Transverse colon (tissue), 4 donors: ENCODE measurements around the gene MAST4. TPM values are rescaled to one million over a fixed set of nuclear protein-coding genes. Genes with fewer than 3 reads are reported as not detected.

Source experiments
- DNase-seq: peaks from one replicate; pipeline ENCODE4 v3.0.0-alpha.2; 2019
- H3K27ac ChIP-seq, 4 donors: fragments of 200-600 bp; sonication (generic); 2 replicates each; pipeline ENCODE4 v1.5.1; 2016 to 2018; ENCODE audit warnings: inconsistent platforms in 4 of 4
- H3K27me3 ChIP-seq: fragments of 200-600 bp; sonication (generic); 2 replicates; pipeline ENCODE4 v1.5.1; 2017; ENCODE audit warnings: inconsistent platforms
- H3K36me3 ChIP-seq, 4 donors: fragments of 200-600 bp; sonication (generic); 2 replicates each; pipeline ENCODE4 v1.5.1; 2017 to 2019; ENCODE audit warnings: inconsistent platforms in 4 of 4
- H3K4me1 ChIP-seq, 4 donors: fragments of 200-600 bp; sonication (generic); 2 replicates each; pipeline ENCODE4 v1.5.1; 2017 to 2020; ENCODE audit warnings: inconsistent platforms in 4 of 4
- H3K4me3 ChIP-seq, 4 donors: fragments of 200-600 bp; sonication (generic); 1 replicate in 1 of 4; 2 replicates in 3 of 4; pipeline versions ENCODE4 v1.5.1 to v1.6.1; 2017 to 2019; ENCODE audit warnings: inconsistent platforms in 4 of 4
- H3K9me3 ChIP-seq, 2 donors: fragments of 200-600 bp; sonication (generic); 2 replicates each; pipeline ENCODE4 v1.5.1; 2017 to 2019; ENCODE audit warnings: inconsistent platforms in 2 of 2
- EP300 ChIP-seq: sonication (generic); formaldehyde crosslinking; IDR thresholded peaks from one replicate; pipeline ENCODE4 v1.6.1; 2017; ENCODE audit warnings: antibody characterized with exemption, low read depth
- POLR2A ChIP-seq: fragments of 450-650 bp; IDR thresholded peaks from one replicate; pipeline ENCODE4 v1.6.1; 2016; ENCODE audit warnings: antibody characterized with exemption, mild to moderate bottlenecking, moderate library complexity
- POLR2AphosphoS5 ChIP-seq, 3 donors: sonication (generic); formaldehyde crosslinking; IDR thresholded peaks; one replicate each; pipeline ENCODE4 v1.6.1; 2016; ENCODE audit warnings: antibody characterized with exemption in 3 of 3
- WGBS, 2 donors: methylation state at CpG; one replicate each; pipeline ENCODE4 v1.1.5; 2018; ENCODE audit warnings: low coverage in 1 of 2; 5-methylcytosine and 5-hydroxymethylcytosine counted together
- in situ Hi-C, 4 donors: fragments of 200-750 bp; cut with MboI; loops; one replicate each; pipeline versions ENCODE4 v1.15.0 to v1.15.1; 2017; ENCODE audit warnings: low sequenced_read_pairs in 3 of 4, low pct_ligation_motif_present in 1 of 4, low pct_unique_long_range_greater_than_20kb in 1 of 4
- intact Hi-C: fragments of 100-400 bp; cut with DNase I; formaldehyde crosslinking; loops from one replicate; pipeline ENCODE4 v1.15.1; 2023; ENCODE audit warnings: low total_unique reads
- total RNA-seq, 4 donors: library from RNA; depleted of rRNA; stranded (reverse); fragments of >200 nt; gene quantifications; one replicate each; pipeline ENCODE4 v1.1.0, GENCODE V29; 2016
- TF ChIP-seq, protein P1 (sequence below), 5 experiments: fragments of 200-600 bp in 3 of 5; fragments of 450-650 bp in 2 of 5; sonication (generic) in 3 of 5; IDR thresholded peaks; 1 replicate in 2 of 5; 2 replicates in 3 of 5; pipeline ENCODE4 v1.5.1; 2016 to 2017; ENCODE audit warnings: antibody characterized with exemption in 5 of 5, inconsistent platforms in 3 of 5, mild to moderate bottlenecking in 2 of 5, moderate library complexity in 1 of 5

MAST4 gene
- total RNA-seq, 4 donors from 2014 or later, result 20.3 to 46.8 (median 35.4) TPM

DNA sequence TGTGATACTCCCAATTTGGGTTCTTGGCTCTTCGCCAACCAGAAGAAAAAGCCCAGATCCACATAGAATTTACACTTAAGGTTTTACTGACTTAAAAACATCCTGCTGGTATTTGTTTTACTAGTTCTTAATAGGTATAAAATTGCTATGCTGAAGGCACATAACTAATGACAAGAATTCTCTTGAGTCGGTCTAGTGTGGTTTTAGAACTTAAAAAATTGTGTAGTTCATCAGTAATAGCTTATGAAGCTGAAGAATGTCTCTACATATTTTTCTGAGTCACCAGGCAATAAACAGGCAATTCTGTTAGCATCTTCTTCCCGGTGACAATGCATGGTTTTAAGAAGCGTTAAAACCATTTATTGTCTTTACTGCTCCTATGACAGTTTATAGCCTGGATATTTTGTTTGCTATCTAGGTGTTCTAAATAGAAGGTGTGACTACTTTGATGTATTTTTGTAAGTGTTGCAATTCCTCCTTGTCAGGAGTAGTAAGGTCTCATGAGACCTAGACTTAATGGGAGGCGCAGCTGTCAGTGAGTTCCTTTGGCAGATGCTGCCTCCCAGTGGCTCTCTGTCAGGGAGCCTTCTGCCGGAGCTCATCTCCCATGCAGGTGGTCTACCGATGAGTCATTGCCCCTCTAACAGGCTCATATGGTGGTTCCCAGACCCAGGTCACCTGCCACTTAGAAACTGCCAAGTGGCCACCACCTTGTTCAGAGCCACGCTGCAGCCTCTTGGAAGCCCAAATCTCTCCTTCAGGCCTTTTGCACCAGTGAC, 173.8 kb downstream of the MAST4 start:
- intact Hi-C loops, result no loop called here
- in situ Hi-C loops, result loop anchor here in 3 of 4 donors (10.0 kb wide), 2 partner anchors 455 to 465 kb away; no protein-coding TSS in a partner anchor
- WGBS, 2 donors, result 43 to 44% methylated on average over 4 to 8 of the region's 8 CpGs

DNA sequence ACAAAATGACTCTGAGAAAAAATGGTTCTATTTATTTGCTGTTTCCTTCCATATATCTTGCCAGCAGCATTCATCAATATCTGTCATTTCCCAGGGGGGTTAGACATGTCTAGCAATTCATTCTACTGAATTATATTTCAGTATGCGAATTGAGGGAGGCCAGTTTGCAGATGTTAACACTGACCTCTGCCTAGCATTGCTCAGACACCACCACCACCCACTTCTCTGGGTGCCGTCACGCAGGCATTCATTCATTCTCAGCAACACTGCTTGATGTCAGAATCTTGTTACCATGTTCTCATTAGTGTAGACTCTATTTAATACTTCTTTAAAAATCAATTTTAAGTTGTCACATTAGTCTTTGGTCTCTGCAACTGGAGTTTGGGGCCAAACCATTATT, 181.7 kb downstream of the MAST4 start:
- H3K27me3 ChIP-seq, result no peaks in the 10 kb centered on the region
- no peaks in the 10 kb centered on the region for H3K9me3 ChIP-seq
- no peak overlapping the region for H3K27ac ChIP-seq
- TF ChIP-seq, protein P1, sequence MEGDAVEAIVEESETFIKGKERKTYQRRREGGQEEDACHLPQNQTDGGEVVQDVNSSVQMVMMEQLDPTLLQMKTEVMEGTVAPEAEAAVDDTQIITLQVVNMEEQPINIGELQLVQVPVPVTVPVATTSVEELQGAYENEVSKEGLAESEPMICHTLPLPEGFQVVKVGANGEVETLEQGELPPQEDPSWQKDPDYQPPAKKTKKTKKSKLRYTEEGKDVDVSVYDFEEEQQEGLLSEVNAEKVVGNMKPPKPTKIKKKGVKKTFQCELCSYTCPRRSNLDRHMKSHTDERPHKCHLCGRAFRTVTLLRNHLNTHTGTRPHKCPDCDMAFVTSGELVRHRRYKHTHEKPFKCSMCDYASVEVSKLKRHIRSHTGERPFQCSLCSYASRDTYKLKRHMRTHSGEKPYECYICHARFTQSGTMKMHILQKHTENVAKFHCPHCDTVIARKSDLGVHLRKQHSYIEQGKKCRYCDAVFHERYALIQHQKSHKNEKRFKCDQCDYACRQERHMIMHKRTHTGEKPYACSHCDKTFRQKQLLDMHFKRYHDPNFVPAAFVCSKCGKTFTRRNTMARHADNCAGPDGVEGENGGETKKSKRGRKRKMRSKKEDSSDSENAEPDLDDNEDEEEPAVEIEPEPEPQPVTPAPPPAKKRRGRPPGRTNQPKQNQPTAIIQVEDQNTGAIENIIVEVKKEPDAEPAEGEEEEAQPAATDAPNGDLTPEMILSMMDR (IDR thresholded peaks at IDR 0.05), result no peak
- no peak for TF ChIP-seq POLR2A
- no peak for TF ChIP-seq POLR2AphosphoS5 (IDR thresholded peaks at IDR 0.05)
- TF ChIP-seq EP300, result no peak
- intact Hi-C loops, result no loop called here
- no peak for DNase-seq
- H3K36me3 ChIP-seq, result no peaks in the 10 kb centered on the region
- H3K4me1 ChIP-seq, result no peaks in the 10 kb centered on the region
- in situ Hi-C loops, result no loop called here
- 93 to 94% methylated on average over 3 of the region's 3 CpGs for WGBS, 2 donors
- H3K4me3 ChIP-seq, result no peak overlapping the region

More for the DNA sequence above, 173.8 kb downstream of the MAST4 start:
- H3K9me3 ChIP-seq, result no peaks in the 10 kb centered on the region
- H3K27me3 ChIP-seq, result no peaks in the 10 kb centered on the region
- DNase-seq, result peak; percentile 8
- H3K27ac ChIP-seq, result no peak overlapping the region
- TF ChIP-seq POLR2AphosphoS5 (IDR thresholded peaks at IDR 0.05), result no peak
- TF ChIP-seq, protein P1 (IDR thresholded peaks at IDR 0.05), result no peak
- H3K4me1 ChIP-seq, result no peaks in the 10 kb centered on the region
- H3K4me3 ChIP-seq, result no peak overlapping the region
- no peaks in the 10 kb centered on the region for H3K36me3 ChIP-seq

DNA sequence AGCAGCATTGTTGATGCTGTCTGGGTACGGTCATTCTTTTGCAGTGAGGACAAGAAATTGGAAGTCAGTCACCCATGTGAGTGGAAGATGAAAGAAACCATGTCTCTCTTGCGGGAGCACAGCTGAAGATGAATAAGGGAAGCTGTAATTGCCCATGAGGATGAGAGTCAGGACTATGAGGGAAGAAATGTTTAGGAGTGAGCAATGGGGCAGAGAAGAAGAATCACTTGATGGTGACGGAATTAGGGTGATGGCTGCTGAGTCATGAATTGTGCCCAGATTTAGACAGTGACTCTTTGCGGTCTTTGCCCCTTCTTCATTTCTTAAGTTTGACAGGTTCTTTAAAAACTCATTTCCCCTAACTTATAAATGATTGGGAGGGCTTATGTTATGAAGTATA, 183.3 kb downstream of the MAST4 start:
- no peaks in the 10 kb centered on the region for H3K27me3 ChIP-seq
- no peaks in the 10 kb centered on the region for H3K4me1 ChIP-seq
- H3K4me3 ChIP-seq, result no peak overlapping the region
- in situ Hi-C loops, result no loop called here
- no peak for DNase-seq
- no peak for TF ChIP-seq POLR2AphosphoS5 (IDR thresholded peaks at IDR 0.05)
- TF ChIP-seq, protein P1 (IDR thresholded peaks at IDR 0.05), result no peak
- TF ChIP-seq POLR2A, result no peak
- no peak for TF ChIP-seq EP300
- H3K36me3 ChIP-seq, result no peaks in the 10 kb centered on the region
- no peaks in the 10 kb centered on the region for H3K9me3 ChIP-seq
- no peak overlapping the region for H3K27ac ChIP-seq
- WGBS, 2 donors, result 94 to 100% methylated on average over 3 to 4 of the region's 4 CpGs
- intact Hi-C loops, result no loop called here

GRCh38 chr5:66788556-66788955, 192.4 kb downstream of the MAST4 start:
- H3K4me1 ChIP-seq, result no peaks in the 10 kb centered on the region
- no peaks in the 10 kb centered on the region for H3K27me3 ChIP-seq
- in situ Hi-C loops, result no loop called here
- TF ChIP-seq, protein P1 (IDR thresholded peaks at IDR 0.05), result no peak
- TF ChIP-seq POLR2A (no peak), POLR2AphosphoS5 (IDR thresholded peaks at IDR 0.05) (no peak), EP300 (no peak)
- H3K27ac ChIP-seq, result no peak overlapping the region
- intact Hi-C loops, result no loop called here
- no peak overlapping the region for H3K4me3 ChIP-seq
- H3K36me3 ChIP-seq, result no peaks in the 10 kb centered on the region
- no peaks in the 10 kb centered on the region for H3K9me3 ChIP-seq
- 64 to 94% methylated on average over 1 to 17 of the region's 17 CpGs for WGBS, 2 donors
- no peak for DNase-seq
